BLaER1 (cell line): ENCODE measurements around the gene SYTL1.

Experiments used
- H3K27ac ChIP-seq: shearing (Covaris generic); formaldehyde crosslinking; 2 replicates; pipeline ENCODE4 v1.8.1; 2022
- H3K27me3 ChIP-seq: shearing (Covaris generic); formaldehyde crosslinking; 2 replicates; pipeline ENCODE4 v1.8.1; 2022
- H3K36me3 ChIP-seq: shearing (Covaris generic); formaldehyde crosslinking; 2 replicates; pipeline ENCODE4 v1.8.1; 2022
- H3K4me1 ChIP-seq: shearing (Covaris generic); formaldehyde crosslinking; 2 replicates; pipeline ENCODE4 v1.8.1; 2022
- H3K4me2 ChIP-seq: shearing (Covaris generic); formaldehyde crosslinking; 2 replicates; pipeline ENCODE4 v1.8.1; 2022
- H3K4me3 ChIP-seq: shearing (Covaris generic); formaldehyde crosslinking; 2 replicates; pipeline ENCODE4 v1.8.1; 2022
- H3K9ac ChIP-seq: shearing (Covaris generic); formaldehyde crosslinking; 2 replicates; pipeline ENCODE4 v1.8.1; 2022
- H3K9me3 ChIP-seq: shearing (Covaris generic); formaldehyde crosslinking; 2 replicates; pipeline ENCODE4 v1.8.1; 2022
- H4K20me1 ChIP-seq: shearing (Covaris generic); formaldehyde crosslinking; 2 replicates; pipeline ENCODE4 v1.8.1; 2022
- Cebpa-rat ChIP-seq: shearing (Covaris generic); IDR thresholded peaks from 2 replicates; pipeline ENCODE4 v1.8.1; 2022

The SYTL1 gene

GRCh38 chr1:27392778-27393635, 51.2 kb downstream of the SYTL1 start:
- H4K20me1 ChIP-seq: no peaks in the 10 kb centered on the region
- H3K9me3 ChIP-seq: no peaks in the 10 kb centered on the region
- H3K27me3 ChIP-seq: no peaks in the 10 kb centered on the region
- H3K36me3 ChIP-seq: no peaks in the 10 kb centered on the region
- H3K4me2 ChIP-seq: peak overlapping the region; percentile 98
- peak overlapping the region; percentile 63; the same call in 1 of the 2 replicates for H3K9ac ChIP-seq
- H3K27ac ChIP-seq: peak overlapping the region; percentile 58
- H3K4me3 ChIP-seq: peak overlapping the region; percentile 68
- H3K4me1 ChIP-seq: peaks cover 54% of the 10 kb centered on the region
- TF ChIP-seq Cebpa-rat: no peak

- no peaks in the 10 kb centered on the region for H3K36me3 ChIP-seq
- H4K20me1 ChIP-seq: no peaks in the 10 kb centered on the region
- H3K27ac ChIP-seq: 0 out of 2 replicates have a peak overlapping the region, but pooled peaks have one; percentile 6
- H3K4me2 ChIP-seq: no peak overlapping the region
- H3K4me1 ChIP-seq: peaks cover 61% of the 10 kb centered on the region
- H3K9me3 ChIP-seq: no peaks in the 10 kb centered on the region
- TF ChIP-seq Cebpa-rat: no peak
- H3K4me3 ChIP-seq: no peak overlapping the region
- no peaks in the 10 kb centered on the region for H3K27me3 ChIP-seq
- no peak overlapping the region for H3K9ac ChIP-seq
Observed at GRCh38 chr1:27393641-27394281, 51.9 kb downstream of the SYTL1 start.

- Histone ChIP-seq H3K36me3 (no peaks in the 10 kb centered on the region), H3K4me3 (no peak overlapping the region), H3K4me2 (no peak overlapping the region), H3K27me3 (no peaks in the 10 kb centered on the region), H3K4me1 (peaks cover 66% of the 10 kb centered on the region), H3K27ac (no peak overlapping the region), H3K9me3 (no peaks in the 10 kb centered on the region), H4K20me1 (no peaks in the 10 kb centered on the region), H3K9ac (no peak overlapping the region)
- TF ChIP-seq Cebpa-rat: no peak
Observed at GRCh38 chr1:27394282-27394658, 52.4 kb downstream of the SYTL1 start.

GRCh38 chr1:27394925-27395324, 53.1 kb downstream of the SYTL1 start:
- Histone ChIP-seq H3K4me3 (no peak overlapping the region), H3K27ac (no peak overlapping the region), H3K9ac (no peak overlapping the region), H4K20me1 (no peaks in the 10 kb centered on the region), H3K4me1 (peaks cover 70% of the 10 kb centered on the region), H3K9me3 (no peaks in the 10 kb centered on the region), H3K27me3 (no peaks in the 10 kb centered on the region), H3K36me3 (no peaks in the 10 kb centered on the region), H3K4me2 (no peak overlapping the region)
- no peak for TF ChIP-seq Cebpa-rat

GRCh38 chr1:27395441-27396195, 53.8 kb downstream of the SYTL1 start:
- H3K9me3 ChIP-seq: no peaks in the 10 kb centered on the region
- H3K4me3 ChIP-seq: no peak overlapping the region
- H4K20me1 ChIP-seq: no peaks in the 10 kb centered on the region
- H3K4me1 ChIP-seq: peaks cover 76% of the 10 kb centered on the region
- no peak for TF ChIP-seq Cebpa-rat
- H3K27ac ChIP-seq: no peak overlapping the region
- no peak overlapping the region for H3K4me2 ChIP-seq
- no peaks in the 10 kb centered on the region for H3K36me3 ChIP-seq
- H3K27me3 ChIP-seq: no peaks in the 10 kb centered on the region
- H3K9ac ChIP-seq: no peak overlapping the region

- Histone ChIP-seq H3K36me3 (no peaks in the 10 kb centered on the region), H3K27me3 (no peaks in the 10 kb centered on the region), H3K9ac (no peak overlapping the region), H4K20me1 (no peaks in the 10 kb centered on the region), H3K27ac (no peak overlapping the region), H3K4me1 (peaks cover 78% of the 10 kb centered on the region), H3K9me3 (no peaks in the 10 kb centered on the region), H3K4me3 (no peak overlapping the region), H3K4me2 (no peak overlapping the region)
- no peak for TF ChIP-seq Cebpa-rat
Observed at GRCh38 chr1:27397110-27397509, 55.3 kb downstream of the SYTL1 start.

- Histone ChIP-seq H3K27ac (no peak overlapping the region), H3K4me3 (no peak overlapping the region), H4K20me1 (no peaks in the 10 kb centered on the region), H3K4me2 (no peak overlapping the region), H3K9ac (no peak overlapping the region), H3K27me3 (no peaks in the 10 kb centered on the region), H3K4me1 (peaks cover 78% of the 10 kb centered on the region), H3K36me3 (no peaks in the 10 kb centered on the region), H3K9me3 (no peaks in the 10 kb centered on the region)
- TF ChIP-seq Cebpa-rat: no peak
Observed at GRCh38 chr1:27397749-27398148, 55.9 kb downstream of the SYTL1 start.

- no peak for TF ChIP-seq Cebpa-rat
- no peak overlapping the region for H3K4me3 ChIP-seq
- no peaks in the 10 kb centered on the region for H4K20me1 ChIP-seq
- H3K27ac ChIP-seq: peak overlapping the region; percentile 50
- no peak overlapping the region for H3K4me2 ChIP-seq
- H3K36me3 ChIP-seq: no peaks in the 10 kb centered on the region
- peak overlapping the region; percentile 30; the same call in 1 of the 2 replicates for H3K9ac ChIP-seq
- no peaks in the 10 kb centered on the region for H3K9me3 ChIP-seq
- no peaks in the 10 kb centered on the region for H3K27me3 ChIP-seq
- peaks cover 78% of the 10 kb centered on the region for H3K4me1 ChIP-seq
Observed at GRCh38 chr1:27398405-27399149, 56.8 kb downstream of the SYTL1 start.

- Histone ChIP-seq H3K36me3 (no peaks in the 10 kb centered on the region), H3K4me2 (no peak overlapping the region), H3K4me1 (peaks cover 86% of the 10 kb centered on the region), H4K20me1 (no peaks in the 10 kb centered on the region), H3K27ac (peak overlapping the region; percentile 50), H3K9ac (peak overlapping the region; percentile 30; the same call in 1 of the 2 replicates), H3K27me3 (no peaks in the 10 kb centered on the region), H3K9me3 (no peaks in the 10 kb centered on the region), H3K4me3 (no peak overlapping the region)
- no peak for TF ChIP-seq Cebpa-rat
Observed at GRCh38 chr1:27399251-27400025, 57.6 kb downstream of the SYTL1 start.
